HepG2 (cell line): ENCODE measurements around the gene GSDMA. TPM values are rescaled to one million over a fixed set of nuclear protein-coding genes. Genes with fewer than 3 reads are reported as not detected.
A peak's percentile ranks its signal among the peaks of the same experiment; 100 is the strongest.

ENCODE experiments used
- ARNT2 ChIP-seq: sonication (generic); formaldehyde crosslinking; IDR thresholded peaks from 2 replicates; pipeline ENCODE4 v1.8.0; 2022; ENCODE audit warnings: mild to moderate bottlenecking, low read depth, missing genetic modification reagents, moderate library complexity
- ELK4 ChIP-seq: sonication (generic); formaldehyde crosslinking; IDR thresholded peaks from 2 replicates; pipeline ENCODE4 v1.9.0; 2021; ENCODE audit warnings: missing genetic modification reagents, borderline replicate concordance
- FLYWCH1 ChIP-seq: sonication (generic); formaldehyde crosslinking; IDR thresholded peaks from 2 replicates; pipeline ENCODE4 v1.8.1; 2023; ENCODE audit warnings: mild to moderate bottlenecking, missing genetic modification reagents
- HOXA9 ChIP-seq: sonication (generic); formaldehyde crosslinking; IDR thresholded peaks from 2 replicates; pipeline ENCODE4 v1.8.1; 2022; ENCODE audit warnings: missing genetic modification reagents, mild to moderate bottlenecking, moderate library complexity, borderline replicate concordance
- LCORL ChIP-seq, 2 experiments: fragments of 450-650 bp in 1 of 2; sonication (generic) in 1 of 2; formaldehyde crosslinking in 1 of 2; IDR thresholded peaks; 2 replicates each; pipeline versions ENCODE4 v1.5.0 to v1.6.1; 2017 to 2020; ENCODE audit warnings: antibody characterized with exemption in 1 of 2, missing genetic modification reagents in 1 of 2
- NFKB2 ChIP-seq: sonication (generic); formaldehyde crosslinking; IDR thresholded peaks from 2 replicates; pipeline ENCODE4 v1.4.0; 2020; ENCODE audit warnings: missing genetic modification reagents, borderline replicate concordance
- RERE ChIP-seq: IDR thresholded peaks from 2 replicates; pipeline ENCODE4 v1.6.1; 2016; ENCODE audit warnings: low read depth, missing genetic modification reagents, missing compliant biosample characterization
- RXRA ChIP-seq: sonication (generic); formaldehyde crosslinking; IDR thresholded peaks from 2 replicates; pipeline ENCODE4 v1.5.1; 2020; ENCODE audit warnings: missing genetic modification reagents
- STAG1 ChIP-seq: sonication (generic); formaldehyde crosslinking; IDR thresholded peaks from 2 replicates; pipeline ENCODE4 v1.4.0; 2020; ENCODE audit warnings: missing genetic modification reagents
- STAT5B ChIP-seq: sonication (generic); formaldehyde crosslinking; IDR thresholded peaks from 2 replicates; pipeline ENCODE4 v1.4.0; 2020; ENCODE audit warnings: missing genetic modification reagents
- THAP7 ChIP-seq: sonication (generic); formaldehyde crosslinking; IDR thresholded peaks from 2 replicates; pipeline ENCODE4 v1.8.1; 2023; ENCODE audit warnings: mild to moderate bottlenecking, missing genetic modification reagents
- ZBTB39 ChIP-seq: sonication (generic); formaldehyde crosslinking; IDR thresholded peaks from 2 replicates; pipeline ENCODE4 v1.5.0; 2020; ENCODE audit warnings: missing genetic modification reagents
- ZNF251 ChIP-seq: sonication (generic); formaldehyde crosslinking; IDR thresholded peaks from 2 replicates; pipeline ENCODE4 v1.9.0; 2021; ENCODE audit warnings: mild to moderate bottlenecking, missing genetic modification reagents
- ZNF362 ChIP-seq: sonication (generic); formaldehyde crosslinking; IDR thresholded peaks from 2 replicates; pipeline ENCODE4 v1.4.0; 2020; ENCODE audit warnings: missing genetic modification reagents, mild to moderate bottlenecking, borderline replicate concordance
- ZNF672 ChIP-seq: sonication (generic); formaldehyde crosslinking; IDR thresholded peaks from 2 replicates; pipeline ENCODE4 v1.8.1; 2022; ENCODE audit warnings: missing genetic modification reagents
- ZNF746 ChIP-seq: sonication (generic); formaldehyde crosslinking; IDR thresholded peaks from 2 replicates; pipeline ENCODE4 v1.8.0; 2022; ENCODE audit warnings: mild to moderate bottlenecking, missing genetic modification reagents
- ZNF768 ChIP-seq: sonication (generic); formaldehyde crosslinking; IDR thresholded peaks from 2 replicates; pipeline ENCODE4 v1.4.0; 2020; ENCODE audit warnings: missing genetic modification reagents
- polyA plus RNA-seq, 8 experiments: library from polyadenylated mRNA; depleted of rRNA in 3 of 8; stranded (reverse) in 7 of 8; unstranded in 1 of 8; fragments of >200 nt; fragmentation: Illumina TruSeq in 4 of 8; extraction: Trizol in 4 of 8; gene quantifications; 2 replicates each; pipeline versions ENCODE4 v1.2.1 to v1.2.3, GENCODE V29; 2011 to 2016; ENCODE audit warnings: low read depth in 4 of 8, missing spikeins in 1 of 8, mixed read lengths in 1 of 8; ENCODE audit not compliant: insufficient read depth in 1 of 8
- total RNA-seq, 5 experiments: library from RNA; depleted of rRNA; stranded (reverse); fragments of >200 nt; fragmentation: Illumina TruSeq; extraction: Trizol; gene quantifications; 2 replicates each; pipeline ENCODE4 v1.2.3, GENCODE V29; 2016; ENCODE audit warnings: low read depth in 1 of 5

GSDMA gene
- total and polyA plus RNA-seq, 2 of the 13 experiments (the other 11 are each of a cell fraction or from before 2014, with no cell fraction given), result not detected

GRCh38 chr17:40015005-40015997 lies 52.5 kb downstream of the GSDMA start, which contains the start of gene CSF3 (continued):
- TF ChIP-seq ZNF251 (CRISPR knock-in tag) (no peak), ZNF768 (peak; percentile 52; the same call in 1 of the 2 replicates), STAT5B (CRISPR knock-in tag) (no peak), ZNF746 (CRISPR knock-in tag) (no peak), ZNF362 (no peak), LCORL (IDR thresholded peaks at IDR 0.05) (no peak), LCORL (CRISPR knock-in tag; IDR thresholded peaks at IDR 0.05) (no peak), RERE (CRISPR knock-in tag) (no peak), HOXA9 (CRISPR knock-in tag) (no peak), RXRA (no peak; the same call in 1 of the 2 replicates), NFKB2 (no peak; the same call in 1 of the 2 replicates), ZNF672 (CRISPR knock-in tag) (no peak), THAP7 (CRISPR knock-in tag) (no peak), ELK4 (CRISPR knock-in tag) (no peak), FLYWCH1 (CRISPR knock-in tag) (no peak), ARNT2 (CRISPR knock-in tag) (no peak), ZBTB39 (CRISPR knock-in tag) (no peak), STAG1 (CRISPR knock-in tag) (no peak)
